SU-DHL-6 (cell line): ENCODE measurements around the gene ARHGAP10.

Experiments
- H2AFZ ChIP-seq: fragments of 200-600 bp; sonication (generic); 2 replicates; pipeline ENCODE4 v1.6.1; 2014; ENCODE audit warnings: low read depth, mild to moderate bottlenecking, moderate library complexity, mixed read lengths, antibody characterized with exemption, low read length; ENCODE audit not compliant: severe bottlenecking
- H3F3A ChIP-seq: fragments of 200-600 bp; shearing (Covaris generic); 2 replicates; pipeline ENCODE4 v1.6.0; 2016; ENCODE audit warnings: antibody characterized with exemption, mild to moderate bottlenecking; ENCODE audit not compliant: insufficient read depth
- H3K27ac ChIP-seq: fragments of 200-600 bp; sonication (generic); 2 replicates; pipeline ENCODE4 v1.5.1; 2016; ENCODE audit warnings: low read depth, mild to moderate bottlenecking, low read length, moderate library complexity, mixed read lengths
- H3K27me3 ChIP-seq: fragments of 200-600 bp; sonication (generic), shearing (Covaris generic); 2 replicates; pipeline ENCODE4 v1.6.0; 2014; ENCODE audit warnings: mild to moderate bottlenecking, low read length
- H3K36me3 ChIP-seq: fragments of 200-600 bp; sonication (generic); 2 replicates; pipeline ENCODE4 v1.6.1; 2014; ENCODE audit warnings: mild to moderate bottlenecking, low read length, mixed read lengths
- H3K4me2 ChIP-seq: fragments of 300-600, 200-600 bp; shearing (Covaris generic), sonication (generic); 2 replicates; pipeline ENCODE4 v1.6.0; 2014; ENCODE audit warnings: low read length, low read depth, mild to moderate bottlenecking; ENCODE audit not compliant: poor library complexity, severe bottlenecking
- H3K4me3 ChIP-seq: fragments of 200-600 bp; sonication (generic); 2 replicates; pipeline ENCODE4 v1.5.1; 2014; ENCODE audit warnings: antibody characterized with exemption, low read length, mild to moderate bottlenecking, mixed read lengths; ENCODE audit not compliant: insufficient read depth, poor library complexity, severe bottlenecking
- H3K79me2 ChIP-seq: fragments of 200-600 bp; sonication (generic); 2 replicates; pipeline ENCODE4 v1.6.1; 2014; ENCODE audit warnings: mild to moderate bottlenecking, low read length, moderate library complexity; ENCODE audit not compliant: insufficient read depth
- H3K9ac ChIP-seq: fragments of 200-600 bp; sonication (generic); 2 replicates; pipeline ENCODE4 v1.7.0; 2014; ENCODE audit warnings: mild to moderate bottlenecking, low read length
- H3K9me2 ChIP-seq: fragments of 200-600 bp; sonication (generic); replicated peaks from 2 replicates; pipeline ENCODE4 v1.6.1; 2014; ENCODE audit warnings: low read length; ENCODE audit not compliant: insufficient read depth
- H3K9me3 ChIP-seq: fragments of 200-600 bp; sonication (generic); 2 replicates; pipeline ENCODE4 v1.6.1; 2014; ENCODE audit warnings: low read length, mixed read lengths; ENCODE audit not compliant: insufficient read depth
- H4K20me1 ChIP-seq: fragments of 200-600 bp; sonication (generic); 2 replicates; pipeline ENCODE4 v1.6.1; 2014; ENCODE audit warnings: low read depth, mild to moderate bottlenecking, antibody characterized with exemption, low read length, moderate library complexity, mixed read lengths
- CTCF ChIP-seq: fragments of 200-600 bp; sonication (generic); IDR thresholded peaks from one replicate; pipeline ENCODE4 v1.5.1; 2017; ENCODE audit warnings: antibody characterized with exemption, mild to moderate bottlenecking, low read length, moderate library complexity; ENCODE audit not compliant: insufficient read depth, poor library complexity, severe bottlenecking
- EZH2phosphoT487 ChIP-seq: fragments of 200-600 bp; sonication (generic), shearing (Covaris generic); conservative IDR thresholded peaks from 2 replicates; pipeline ENCODE4 v1.6.1; 2018; ENCODE audit warnings: mild to moderate bottlenecking, antibody characterized with exemption, low read length, moderate library complexity, mixed read lengths

The ARHGAP10 gene

GRCh38 chr4:148072789-148073188 lies 340.9 kb downstream of the ARHGAP10 start:
- no peaks in the 10 kb centered on the region for H3K9me2 ChIP-seq
- H3K9ac ChIP-seq, result no peak overlapping the region
- no peaks in the 10 kb centered on the region for H4K20me1 ChIP-seq
- no peak overlapping the region for H3K27ac ChIP-seq
- no peaks in the 10 kb centered on the region for H3F3A ChIP-seq
- no peak overlapping the region for H2AFZ ChIP-seq
- H3K9me3 ChIP-seq, result peaks cover 14% of the 10 kb centered on the region
- H3K4me2 ChIP-seq, result no peak overlapping the region
- no peaks in the 10 kb centered on the region for H3K36me3 ChIP-seq
- no peaks in the 10 kb centered on the region for H3K27me3 ChIP-seq
- no peaks in the 10 kb centered on the region for H3K79me2 ChIP-seq
- TF ChIP-seq CTCF (no peak), EZH2phosphoT487 (no peak)
- H3K4me3 ChIP-seq, result no peak overlapping the region

GRCh38 chr4:148073349-148073748 lies 341.5 kb downstream of the ARHGAP10 start:
- no peak overlapping the region for H3K4me2 ChIP-seq
- no peak overlapping the region for H3K9ac ChIP-seq
- H3K9me2 ChIP-seq, result no peaks in the 10 kb centered on the region
- no peak overlapping the region for H2AFZ ChIP-seq
- peaks cover 14% of the 10 kb centered on the region for H3K9me3 ChIP-seq
- TF ChIP-seq EZH2phosphoT487, result no peak
- TF ChIP-seq CTCF, result no peak
- no peak overlapping the region for H3K4me3 ChIP-seq
- no peak overlapping the region for H3K27ac ChIP-seq
- no peaks in the 10 kb centered on the region for H3F3A ChIP-seq
- H3K27me3 ChIP-seq, result no peaks in the 10 kb centered on the region
- H3K36me3 ChIP-seq, result no peaks in the 10 kb centered on the region
- H4K20me1 ChIP-seq, result no peaks in the 10 kb centered on the region
- H3K79me2 ChIP-seq, result no peaks in the 10 kb centered on the region

GRCh38 chr4:148074462-148074861 lies 342.6 kb downstream of the ARHGAP10 start:
- Histone ChIP-seq H3K27ac (no peak overlapping the region), H3K9me3 (peaks cover 14% of the 10 kb centered on the region), H4K20me1 (no peaks in the 10 kb centered on the region), H3K4me2 (no peak overlapping the region), H3K9ac (no peak overlapping the region), H3K9me2 (no peaks in the 10 kb centered on the region), H3K79me2 (no peaks in the 10 kb centered on the region), H3K4me3 (no peak overlapping the region), H3K27me3 (no peaks in the 10 kb centered on the region), H3F3A (no peaks in the 10 kb centered on the region), H3K36me3 (no peaks in the 10 kb centered on the region), H2AFZ (no peak overlapping the region)
- TF ChIP-seq EZH2phosphoT487 (no peak), CTCF (no peak)

DNA sequence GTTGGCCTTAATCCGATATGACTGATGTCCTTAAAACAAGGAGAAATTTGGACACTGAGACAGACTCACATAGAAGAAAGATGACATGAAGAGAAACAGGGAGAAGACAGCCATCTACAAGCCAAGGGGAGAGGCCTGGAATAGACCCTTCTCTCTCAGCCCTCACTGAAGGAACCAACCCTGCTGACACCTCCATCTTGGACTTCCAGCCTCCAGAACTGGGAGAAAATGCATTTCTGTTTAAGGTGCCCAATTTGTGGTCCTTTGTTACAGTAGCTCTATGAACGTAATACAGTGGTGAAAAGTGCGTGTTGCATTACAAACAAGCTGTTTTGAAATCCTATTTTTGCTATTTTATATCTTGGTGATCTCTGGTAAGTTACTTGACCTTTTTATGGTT lies 343.6 kb downstream of the ARHGAP10 start:
- H3K27ac ChIP-seq, result no peak overlapping the region
- H3K79me2 ChIP-seq, result no peaks in the 10 kb centered on the region
- TF ChIP-seq EZH2phosphoT487 (no peak), CTCF (no peak)
- H3K4me3 ChIP-seq, result no peak overlapping the region
- H3F3A ChIP-seq, result no peaks in the 10 kb centered on the region
- H3K27me3 ChIP-seq, result no peaks in the 10 kb centered on the region
- no peak overlapping the region for H3K4me2 ChIP-seq
- no peaks in the 10 kb centered on the region for H3K36me3 ChIP-seq
- H4K20me1 ChIP-seq, result no peaks in the 10 kb centered on the region
- no peaks in the 10 kb centered on the region for H3K9me2 ChIP-seq
- peaks cover 14% of the 10 kb centered on the region for H3K9me3 ChIP-seq
- H3K9ac ChIP-seq, result no peak overlapping the region
- H2AFZ ChIP-seq, result no peak overlapping the region
